A549 (cell line): ENCODE measurements around the gene SLC12A7. TPM values are rescaled to one million over a fixed set of nuclear protein-coding genes. Genes with fewer than 3 reads are reported as not detected.
A peak's percentile ranks its signal among the peaks of the same experiment; 100 is the strongest.

Experiments used
- ATAC-seq, 2 experiments: fragments of 200-7000 bp in 1 of 2; fragments of >200 bp in 1 of 2; cut with Nextera tagmentation in 1 of 2; cut with Tn5 transposase in 1 of 2; 3 replicates each; pipeline versions ENCODE4 v1.8.0 to v1.9.1; 2018 to 2020; ENCODE audit warnings: mild to moderate bottlenecking in 1 of 2, moderate library complexity in 1 of 2
- CTCF ChIA-PET: fragments of 300-600 bp; sonication (Branson Sonifier 250); formaldehyde crosslinking; extraction: SDS; loops from one replicate; lab custom pipeline; 2021; ENCODE audit warnings: antibody characterized with exemption, inconsistent platforms; lab: Yijun Ruan, JAX
- POLR2A ChIA-PET: fragments of 350-600 bp; formaldehyde crosslinking; extraction: SDS; loops from one replicate; lab custom pipeline; 2021; ENCODE audit warnings: antibody characterized with exemption, inconsistent platforms; lab: Yijun Ruan, JAX
- DNase-seq, 2 experiments: peaks; one replicate each; pipeline versions ENCODE4 v3.0.0 to v3.0.0-alpha.2; 2011 to 2016; ENCODE audit warnings: low read depth in 1 of 2, low spot score in 1 of 2
- FAIRE-seq: peaks from 2 replicates; lab custom pipeline; 2011; peaks lifted over from hg19 to GRCh38; lab: Jason Lieb, UNC
- H3K27ac ChIP-seq, 2 experiments: fragments of >200 bp; sonication (Bioruptor Twin); formaldehyde crosslinking; 3 replicates each; pipeline ENCODE4 v1.5.1; 2016 to 2017
- H3K4me1 ChIP-seq: fragments of >200 bp; sonication (Bioruptor Twin); formaldehyde crosslinking; 3 replicates; pipeline ENCODE4 v1.6.1; 2016
- H3K4me2 ChIP-seq: fragments of >200 bp; sonication (Bioruptor Twin); formaldehyde crosslinking; 3 replicates; pipeline ENCODE4 v1.6.1; 2016
- H3K4me3 ChIP-seq: fragments of >200 bp; sonication (Bioruptor Twin); formaldehyde crosslinking; 3 replicates; pipeline ENCODE4 v1.5.1; 2016
- H3K9me3 ChIP-seq: fragments of >200 bp; sonication (Bioruptor Twin); formaldehyde crosslinking; 3 replicates; pipeline ENCODE4 v1.6.1; 2016
- CBX2 ChIP-seq: fragments of 200-600 bp; sonication (generic); IDR thresholded peaks from 2 replicates; pipeline ENCODE4 v1.6.1; 2016; ENCODE audit warnings: low read depth, mild to moderate bottlenecking, borderline replicate concordance
- CEBPB ChIP-seq, 2 experiments: fragments of >200 bp in 1 of 2; sonication (Bioruptor Twin) in 1 of 2; formaldehyde crosslinking in 1 of 2; IDR thresholded peaks; 2 replicates each; pipeline ENCODE4 v1.6.1; 2012 to 2016
- CHD2 ChIP-seq: fragments of 150-350 bp; IDR thresholded peaks from 2 replicates; pipeline ENCODE4 v1.6.1; 2014; ENCODE audit warnings: low read length; ENCODE audit not compliant: partially characterized antibody
- CTCF ChIP-seq: fragments of >200 bp; sonication (Bioruptor Twin); formaldehyde crosslinking; IDR thresholded peaks from 3 replicates; pipeline ENCODE4 v1.5.1; 2016
- EHF ChIP-seq: fragments of 250-450 bp; sonication (Bioruptor Pico); IDR thresholded peaks from 2 replicates; pipeline ENCODE4 v1.5.0; 2020; ENCODE audit warnings: mild to moderate bottlenecking
- EHMT2 ChIP-seq: fragments of 200-600 bp; sonication (generic); IDR thresholded peaks from 2 replicates; pipeline ENCODE4 v1.6.1; 2016; ENCODE audit warnings: antibody characterized with exemption, low read depth, mild to moderate bottlenecking, moderate library complexity
- EP300 ChIP-seq, 2 experiments: fragments of >200 bp; sonication (Bioruptor Twin); formaldehyde crosslinking; IDR thresholded peaks; 2 replicates in 1 of 2; 3 replicates in 1 of 2; pipeline ENCODE4 v1.6.1; 2016 to 2017
- FOSL2 ChIP-seq, 2 experiments: fragments of 450-650 bp in 1 of 2; fragments of >200 bp in 1 of 2; sonication (Bioruptor Twin) in 1 of 2; formaldehyde crosslinking; IDR thresholded peaks; 2 replicates each; pipeline versions ENCODE4 v1.5.0 to v1.6.1; 2016 to 2020; ENCODE audit warnings: mild to moderate bottlenecking in 1 of 2, moderate library complexity in 1 of 2
- HOXB13 ChIP-seq: fragments of 250-450 bp; sonication (Bioruptor Pico); IDR thresholded peaks from 2 replicates; pipeline ENCODE4 v1.5.0; 2020; ENCODE audit warnings: low read depth, mild to moderate bottlenecking, moderate library complexity
- HOXB5 ChIP-seq: fragments of 250-450 bp; sonication (Bioruptor Pico); IDR thresholded peaks from 2 replicates; pipeline ENCODE4 v1.5.0; 2020; ENCODE audit warnings: mild to moderate bottlenecking, moderate library complexity
- JUN ChIP-seq, 2 experiments: fragments of >200 bp; sonication (Bioruptor Twin); formaldehyde crosslinking; IDR thresholded peaks; 2 replicates in 1 of 2; 3 replicates in 1 of 2; pipeline ENCODE4 v1.6.1; 2016 to 2017
- KDM1A ChIP-seq: fragments of 200-600 bp; sonication (generic); IDR thresholded peaks from 2 replicates; pipeline ENCODE4 v1.6.1; 2016; ENCODE audit warnings: low read depth, mild to moderate bottlenecking
- MAX ChIP-seq: IDR thresholded peaks from 2 replicates; pipeline ENCODE4 v1.6.1; 2012
- PHF8 ChIP-seq: fragments of 200-600 bp; sonication (generic); IDR thresholded peaks from 2 replicates; pipeline ENCODE4 v1.6.1; 2016; ENCODE audit warnings: low read depth, mild to moderate bottlenecking, antibody characterized with exemption, moderate library complexity, borderline replicate concordance
- RAD21 ChIP-seq, 2 experiments: fragments of >200 bp in 1 of 2; sonication (Bioruptor Twin) in 1 of 2; formaldehyde crosslinking in 1 of 2; IDR thresholded peaks in 1 of 2; conservative IDR thresholded peaks in 1 of 2; 2 replicates in 1 of 2; 3 replicates in 1 of 2; pipeline ENCODE4 v1.6.1; 2012 to 2018; ENCODE audit warnings: inconsistent platforms in 1 of 2
- SMC3 ChIP-seq: fragments of >200 bp; sonication (Bioruptor Twin); formaldehyde crosslinking; IDR thresholded peaks from 3 replicates; pipeline ENCODE4 v1.6.1; 2018; ENCODE audit warnings: inconsistent platforms
- ZC3H11A ChIP-seq: fragments of 450-650 bp; IDR thresholded peaks from 2 replicates; pipeline ENCODE4 v1.6.1; 2014; ENCODE audit warnings: antibody characterized with exemption, mild to moderate bottlenecking
- ZNF302 ChIP-seq: fragments of 250-450 bp; sonication (Bioruptor Pico); IDR thresholded peaks from 2 replicates; pipeline ENCODE4 v1.9.0; 2021; ENCODE audit warnings: inconsistent platforms, mild to moderate bottlenecking, moderate library complexity
- WGBS: methylation state at CpG from one replicate; pipeline ENCODE4 v1.1.6; 2017; ENCODE audit errors: missing lambda C conversion rate; 5-methylcytosine and 5-hydroxymethylcytosine counted together
- polyA plus RNA-seq, 4 experiments: library from polyadenylated mRNA; depleted of rRNA in 3 of 4; stranded (reverse); fragments of >200 nt; fragmentation: RNase III in 1 of 4; extraction: RNeasy Plus Mini Kit Qiagen cat#74134 plus additional on column Dnase treatment in 1 of 4; gene quantifications; 2 replicates in 3 of 4; 3 replicates in 1 of 4; pipeline ENCODE4 v1.2.3, GENCODE V29; 2011 to 2017

SLC12A7 gene
- polyA plus RNA-seq, 2 of the 4 experiments (the other 2 are of a cell fraction), result 11.2 to 22.5 TPM

GRCh38 chr5:1140171-1140817 is 28.4 kb upstream of the SLC12A7 start:
- Histone ChIP-seq H3K27ac (0 out of 6 replicates have a peak overlapping the region, but pooled peaks of 1 of the 2 experiments have one; percentile 24), H3K9me3 (no peaks in the 10 kb centered on the region), H3K4me3 (no peak overlapping the region), H3K4me1 (peaks cover 5% of the 10 kb centered on the region; the same call in 2 of the 3 replicates), H3K4me2 (peak overlapping the region; percentile 60)
- FAIRE-seq (no peak), ATAC-seq (peak; percentile 74 to 87), DNase-seq (peak; percentile 67)
- WGBS, result 35% methylated on average over 11 of the region's 23 CpGs
- TF ChIP-seq SMC3 (peak; percentile 86), CTCF (peak; percentile 82), CEBPB (IDR thresholded peaks at IDR 0.05) (no peak), EHF (CRISPR knock-in tag) (no peak), EP300 (IDR thresholded peaks at IDR 0.05) (no peak), JUN (IDR thresholded peaks at IDR 0.05) (no peak), MAX (0 out of 2 replicates have a peak, but pooled peaks have one; percentile 31), RAD21 (conservative IDR thresholded peaks at IDR 0.05 in 1 of 2, IDR thresholded peaks at IDR 0.05 in 1 of 2) (peak; percentile 89 to 91)
- CTCF ChIA-PET, result interaction anchor here (0.7 to 6.7 kb wide), 42 partner anchors 11 to 470 kb away, joined by 3 to 55 read pairs (median 4); no protein-coding TSS in a partner anchor
- POLR2A ChIA-PET, result no interaction called here

GRCh38 chr5:1139331-1140170 is 27.7 kb upstream of the SLC12A7 start:
- ATAC-seq, result peak in 1 of 2 experiments; percentile 13; a peak in 2 of 6 replicates
- peaks cover 5% of the 10 kb centered on the region; the same call in 2 of the 3 replicates for H3K4me1 ChIP-seq
- H3K4me2 ChIP-seq, result peak overlapping the region; percentile 60; the same call in 2 of the 3 replicates
- no peak for FAIRE-seq
- no peak overlapping the region for H3K27ac ChIP-seq
- 70% methylated on average over 35 of the region's 37 CpGs for WGBS
- no peak for TF ChIP-seq PHF8
- TF ChIP-seq CTCF, result no peak
- no peak for TF ChIP-seq HOXB5
- no peak for TF ChIP-seq FOSL2 (IDR thresholded peaks at IDR 0.05)
- no peak for TF ChIP-seq FOSL2 (CRISPR knock-in tag; IDR thresholded peaks at IDR 0.05)
- no peak overlapping the region for H3K4me3 ChIP-seq
- no peak for DNase-seq
- POLR2A ChIA-PET, result no interaction called here
- CTCF ChIA-PET, result interaction anchor here (0.7 to 6.7 kb wide), 40 partner anchors 10 to 469 kb away, joined by 3 to 55 read pairs (median 6); no protein-coding TSS in a partner anchor
- H3K9me3 ChIP-seq, result no peaks in the 10 kb centered on the region

GRCh38 chr5:1138445-1139245 is 26.8 kb upstream of the SLC12A7 start:
- Histone ChIP-seq H3K9me3 (no peaks in the 10 kb centered on the region), H3K4me1 (peaks cover 5% of the 10 kb centered on the region; the same call in 2 of the 3 replicates), H3K4me2 (no peak overlapping the region), H3K4me3 (no peak overlapping the region), H3K27ac (no peak overlapping the region)
- ATAC-seq (no peak), DNase-seq (no peak), FAIRE-seq (no peak)
- no peak for TF ChIP-seq ZC3H11A
- TF ChIP-seq CHD2, result no peak
- no peak for TF ChIP-seq EHMT2
- TF ChIP-seq KDM1A, result no peak
- TF ChIP-seq CBX2, result no peak
- TF ChIP-seq CTCF, result no peak
- TF ChIP-seq HOXB13 (CRISPR knock-in tag), result no peak
- no peak for TF ChIP-seq ZNF302 (CRISPR knock-in tag)
- no peak for TF ChIP-seq RAD21 (conservative IDR thresholded peaks at IDR 0.05 in 1 of 2, IDR thresholded peaks at IDR 0.05 in 1 of 2)
- CTCF ChIA-PET, result interaction anchor here (0.8 to 6.7 kb wide), 15 partner anchors 9 to 219 kb away, joined by 3 to 55 read pairs (median 11); no protein-coding TSS in a partner anchor
- WGBS, result 88% methylated on average over 13 of the region's 16 CpGs
- POLR2A ChIA-PET, result no interaction called here
